Fibroblast of the aortic adventitia (primary cell): ENCODE data around the gene PREX1. TPM values are rescaled to one million over a fixed set of nuclear protein-coding genes. Genes with fewer than 3 reads are reported as not detected.

Experiments
- DNase-seq: peaks from one replicate; pipeline ENCODE4 v3.0.0-alpha.2; 2010; ENCODE audit warnings: low read depth
- H3K4me3 ChIP-seq: 2 replicates; pipeline ENCODE4 v1.5.1; 2011; ENCODE audit warnings: low read depth, mild to moderate bottlenecking, control low read depth, low read length, moderate library complexity
- total RNA-seq: library from RNA; depleted of rRNA; stranded (reverse); fragments of >200 nt; gene quantifications from 2 replicates; pipeline ENCODE4 v1.2.3, GENCODE V29; 2012; ENCODE audit warnings: low replicate concordance
- TF ChIP-seq, protein P1 (sequence below): IDR thresholded peaks from 2 replicates; pipeline ENCODE4 v1.5.1; 2011; ENCODE audit warnings: mild to moderate bottlenecking, low read length, control low read depth, inconsistent platforms; ENCODE audit not compliant: insufficient read depth

Gene PREX1
- total RNA-seq, 1 donor, result 13.0 TPM

DNA sequence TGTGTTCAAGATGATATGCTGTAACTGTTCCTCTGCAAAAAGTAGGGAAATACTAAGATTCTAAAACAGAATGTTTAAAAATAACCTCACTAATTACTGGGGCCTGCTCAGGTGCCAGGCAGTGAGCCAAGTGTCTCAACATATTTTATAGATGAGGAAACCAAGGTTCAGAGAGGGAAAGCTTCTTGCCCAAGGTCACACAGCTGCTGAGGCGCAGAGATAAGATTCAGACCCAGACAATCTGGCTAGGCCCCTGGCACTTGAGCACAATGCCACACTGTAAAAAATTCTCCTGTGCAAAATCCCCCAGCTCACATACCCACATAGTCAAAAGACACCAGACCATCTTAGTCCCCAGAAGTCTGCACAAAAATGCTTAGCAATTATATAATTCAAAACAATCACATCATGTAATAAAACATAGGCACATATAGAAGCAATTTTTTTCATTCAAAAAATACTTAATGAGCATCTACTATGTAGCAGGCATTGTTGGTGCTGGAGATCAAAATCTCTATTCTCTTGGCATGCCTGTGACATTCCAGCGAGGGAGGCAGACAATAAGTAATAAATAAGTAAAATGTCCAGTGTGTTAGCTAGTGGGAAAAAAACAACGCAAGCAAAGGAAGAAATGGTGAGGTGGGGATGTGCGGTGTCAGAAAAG, 10.3 kb downstream of the PREX1 start:
- no peak overlapping the region for H3K4me3 ChIP-seq
- no peak for DNase-seq
- TF ChIP-seq, protein P1, sequence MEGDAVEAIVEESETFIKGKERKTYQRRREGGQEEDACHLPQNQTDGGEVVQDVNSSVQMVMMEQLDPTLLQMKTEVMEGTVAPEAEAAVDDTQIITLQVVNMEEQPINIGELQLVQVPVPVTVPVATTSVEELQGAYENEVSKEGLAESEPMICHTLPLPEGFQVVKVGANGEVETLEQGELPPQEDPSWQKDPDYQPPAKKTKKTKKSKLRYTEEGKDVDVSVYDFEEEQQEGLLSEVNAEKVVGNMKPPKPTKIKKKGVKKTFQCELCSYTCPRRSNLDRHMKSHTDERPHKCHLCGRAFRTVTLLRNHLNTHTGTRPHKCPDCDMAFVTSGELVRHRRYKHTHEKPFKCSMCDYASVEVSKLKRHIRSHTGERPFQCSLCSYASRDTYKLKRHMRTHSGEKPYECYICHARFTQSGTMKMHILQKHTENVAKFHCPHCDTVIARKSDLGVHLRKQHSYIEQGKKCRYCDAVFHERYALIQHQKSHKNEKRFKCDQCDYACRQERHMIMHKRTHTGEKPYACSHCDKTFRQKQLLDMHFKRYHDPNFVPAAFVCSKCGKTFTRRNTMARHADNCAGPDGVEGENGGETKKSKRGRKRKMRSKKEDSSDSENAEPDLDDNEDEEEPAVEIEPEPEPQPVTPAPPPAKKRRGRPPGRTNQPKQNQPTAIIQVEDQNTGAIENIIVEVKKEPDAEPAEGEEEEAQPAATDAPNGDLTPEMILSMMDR, result no peak

DNA sequence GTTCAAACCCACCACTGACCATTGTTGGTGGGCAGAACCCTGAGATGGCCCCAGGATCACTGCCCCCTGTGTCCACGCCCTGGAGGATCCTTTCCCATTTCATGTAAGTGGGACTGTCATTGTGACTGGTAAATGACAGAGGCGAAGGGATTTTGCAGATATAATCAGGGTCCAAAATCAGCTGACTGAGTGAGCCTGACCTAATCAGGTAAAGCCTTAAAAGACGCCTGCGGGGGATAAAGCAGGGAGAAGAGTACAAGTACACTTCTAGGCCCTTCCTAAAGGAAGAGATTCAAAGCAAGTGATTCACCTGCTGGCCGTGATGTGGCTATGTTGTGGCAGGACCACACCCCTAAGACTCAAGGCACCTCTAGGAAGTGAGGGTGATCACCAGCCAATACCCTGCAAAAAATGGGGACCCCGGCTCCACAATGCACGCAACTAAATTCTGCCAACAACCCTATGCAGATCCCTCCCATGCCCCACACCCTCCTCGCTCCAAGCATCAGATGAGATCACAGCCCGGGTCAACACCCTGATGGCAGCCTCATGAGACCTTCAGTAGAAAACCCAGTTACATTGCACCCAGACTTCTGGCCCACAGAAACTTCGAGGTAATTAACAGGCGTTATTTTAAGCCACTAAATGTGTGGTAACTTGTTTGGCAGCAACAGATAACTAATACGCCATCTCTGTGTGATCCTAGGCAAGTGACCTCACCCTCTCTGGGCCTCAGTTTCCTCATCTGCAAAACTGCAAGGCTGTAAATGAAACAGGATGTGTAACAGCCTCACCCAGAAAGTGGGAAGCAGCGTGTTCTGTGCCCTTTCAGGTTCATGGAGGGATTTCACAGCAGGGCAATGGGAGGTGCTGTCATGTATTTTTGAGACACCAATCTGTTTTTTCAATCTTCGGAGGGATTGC, 11.3 kb downstream of the PREX1 start:
- TF ChIP-seq, protein P1, result no peak
- DNase-seq, result no peak
- H3K4me3 ChIP-seq, result no peak overlapping the region

DNA sequence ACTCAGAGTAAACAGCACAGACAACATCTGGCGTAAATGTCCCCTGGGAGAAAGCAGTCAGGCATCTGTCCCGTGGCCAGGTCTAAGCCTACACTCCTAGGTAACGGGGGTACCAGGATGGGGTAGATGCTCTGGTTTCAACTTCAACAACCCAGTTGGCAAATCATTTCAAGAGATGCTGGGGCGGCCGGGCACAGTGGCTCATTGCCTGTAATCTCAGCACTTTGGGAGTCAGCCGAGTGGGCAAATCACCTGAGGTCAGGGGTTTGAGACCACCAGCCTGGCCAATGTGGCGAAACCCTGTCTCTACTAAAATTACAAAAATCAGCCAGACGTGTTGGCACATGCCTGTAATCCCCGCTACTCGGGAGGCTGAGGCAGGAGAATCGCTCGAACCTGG, 12.3 kb downstream of the PREX1 start:
- DNase-seq, result no peak
- no peak overlapping the region for H3K4me3 ChIP-seq
- TF ChIP-seq, protein P1, result no peak

DNA sequence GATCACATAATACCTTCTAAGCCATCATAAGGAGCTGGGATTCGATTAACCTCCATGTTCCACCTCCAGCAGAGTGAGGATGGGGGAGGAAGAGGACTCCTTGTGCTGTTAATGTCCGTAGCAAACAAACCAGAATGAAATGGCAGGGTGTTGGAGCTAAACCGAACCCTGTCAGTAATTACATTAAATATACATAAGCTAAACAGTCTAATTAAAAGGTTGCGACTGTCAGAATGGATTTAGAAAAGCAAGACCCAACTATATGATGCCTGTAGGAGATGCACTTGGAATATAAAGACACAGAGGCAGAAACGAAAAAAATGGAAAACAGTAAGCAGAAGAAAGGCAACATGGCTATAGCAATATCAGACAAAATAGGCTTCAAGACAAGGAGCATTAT, 13.2 kb downstream of the PREX1 start:
- no peak for DNase-seq
- TF ChIP-seq, protein P1, result no peak
- H3K4me3 ChIP-seq, result no peak overlapping the region

DNA sequence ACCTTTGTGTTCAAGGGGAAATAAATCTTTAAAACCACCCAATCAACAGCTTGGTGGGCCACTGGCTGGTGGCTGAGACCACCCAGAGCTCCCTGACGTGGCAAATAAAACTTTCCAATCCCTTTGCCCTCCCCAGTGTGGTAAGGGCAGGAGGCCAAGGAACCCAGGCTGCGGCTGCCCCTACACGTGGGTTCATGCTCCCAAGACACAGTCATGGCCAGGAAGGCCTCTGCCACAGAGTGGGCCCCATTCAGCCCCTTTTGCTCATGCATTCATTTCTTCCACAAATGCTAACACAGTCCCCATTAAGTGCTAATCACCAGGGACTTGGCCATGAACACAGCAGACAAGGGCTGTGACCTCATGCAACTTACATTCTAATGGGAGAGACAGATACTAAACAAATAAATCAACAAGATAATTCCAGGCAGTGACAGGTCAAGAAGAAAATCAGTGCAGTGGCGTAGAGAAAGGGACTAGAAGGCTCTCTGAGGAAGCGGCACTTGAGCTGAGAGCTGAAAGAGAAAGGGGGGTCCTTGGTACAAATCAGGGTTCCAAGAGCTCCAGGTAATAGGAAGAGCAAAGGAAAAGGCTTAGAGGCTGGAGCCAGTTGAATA, 13.8 kb downstream of the PREX1 start:
- TF ChIP-seq, protein P1, result no peak
- H3K4me3 ChIP-seq, result no peak overlapping the region
- DNase-seq, result no peak

DNA sequence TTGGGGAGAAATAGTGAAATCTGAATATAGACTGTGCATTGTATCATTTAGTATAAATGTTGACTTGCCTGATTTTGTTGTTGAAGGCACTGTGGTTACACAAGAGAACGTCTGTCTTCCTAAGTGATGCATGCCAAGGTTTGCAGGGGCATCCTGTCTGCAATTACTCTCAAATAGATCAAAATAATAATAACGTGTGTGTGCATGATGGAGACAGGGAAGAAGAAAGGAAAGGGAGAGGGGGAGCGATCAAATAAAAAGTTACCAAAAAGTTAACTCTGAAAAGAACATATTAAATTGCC, 14.4 kb downstream of the PREX1 start:
- TF ChIP-seq, protein P1, result no peak
- no peak for DNase-seq
- H3K4me3 ChIP-seq, result no peak overlapping the region
